ENCODE results near the gene IL20RA.

IL20RA gene

GRCh38 chr6:137045222-137045789 lies 541 bp upstream of the IL20RA start:
- no peak for DNase-seq (ENCODE audit: low spot score)

DNA sequence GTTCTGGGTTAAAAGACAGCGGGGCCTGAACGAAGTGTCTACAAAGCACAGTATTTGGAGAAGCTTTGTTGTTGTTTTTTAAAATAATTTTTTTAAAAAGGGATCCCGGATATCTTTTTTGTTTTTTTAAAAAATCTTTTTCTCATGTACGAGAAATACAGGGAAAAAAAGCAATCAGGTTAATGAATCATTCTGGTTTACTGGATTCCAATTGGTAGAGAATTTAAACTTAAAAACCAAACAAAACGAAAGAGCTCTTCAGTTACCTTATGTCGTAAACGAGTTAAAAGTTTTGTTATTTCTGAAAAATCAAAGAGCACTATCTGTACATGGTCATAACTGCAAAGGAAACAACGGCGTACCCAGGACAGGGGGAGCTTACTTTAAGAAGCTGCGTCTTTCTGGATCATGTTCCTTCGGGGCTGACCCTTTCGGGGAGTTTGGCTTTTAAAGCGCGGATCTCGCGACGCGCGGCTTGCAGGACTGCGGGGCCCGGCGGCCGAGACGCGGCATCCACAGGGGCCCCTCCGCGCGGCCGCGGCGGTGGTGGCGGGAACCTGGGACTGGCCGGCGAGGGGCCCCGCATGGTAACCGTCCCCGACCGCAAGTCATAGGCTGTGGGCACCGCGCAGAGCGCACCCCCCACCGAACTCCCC lies 927 bp downstream of the IL20RA start:
- DNase-seq (ENCODE audit: low spot score) = peak; percentile 17

DNA sequence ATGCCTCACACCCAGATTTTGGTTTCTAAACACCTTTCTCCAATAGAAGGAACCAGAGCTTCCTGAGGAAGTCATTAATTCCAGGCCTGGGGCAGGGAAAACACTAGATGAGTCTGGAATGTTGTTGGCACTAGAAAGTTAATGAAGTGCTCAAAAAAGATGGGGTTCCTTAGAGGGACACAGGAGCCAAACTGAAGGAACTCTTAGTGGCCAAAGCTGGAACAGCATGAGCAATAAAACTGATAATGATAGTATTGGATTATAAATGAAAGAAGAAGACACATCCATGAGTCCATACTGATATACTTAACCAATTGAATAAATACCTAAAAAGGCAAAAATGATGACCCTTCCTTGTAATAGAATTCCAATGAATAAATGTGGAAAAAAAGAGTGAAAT lies 4.4 kb downstream of the IL20RA start:
- no peak for DNase-seq (ENCODE audit: low spot score)

DNA sequence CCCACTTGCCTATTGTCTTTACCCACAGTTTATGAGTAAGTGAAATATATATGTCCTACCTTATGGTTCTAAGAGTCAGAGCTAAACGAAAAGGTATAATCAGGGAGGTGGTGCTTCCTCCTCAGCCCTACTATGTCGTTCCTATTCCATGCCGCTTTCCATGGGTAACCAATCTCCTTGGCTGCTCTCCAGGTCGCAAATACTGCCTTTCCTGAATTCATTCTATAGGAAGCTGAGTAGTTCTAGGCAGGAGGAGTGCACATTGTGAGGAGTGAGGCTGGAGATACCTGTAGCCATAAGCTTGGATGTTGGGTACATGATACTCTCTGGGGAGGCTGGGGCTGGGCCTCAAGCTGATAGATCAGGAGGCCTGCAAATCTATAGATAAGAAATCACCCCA lies 5.8 kb downstream of the IL20RA start:
- DNase-seq (ENCODE audit: low spot score) = no peak

- no peak for DNase-seq (ENCODE audit: low spot score)
Measured at GRCh38 chr6:137036566-137037300, 8.0 kb downstream of the IL20RA start.

DNA sequence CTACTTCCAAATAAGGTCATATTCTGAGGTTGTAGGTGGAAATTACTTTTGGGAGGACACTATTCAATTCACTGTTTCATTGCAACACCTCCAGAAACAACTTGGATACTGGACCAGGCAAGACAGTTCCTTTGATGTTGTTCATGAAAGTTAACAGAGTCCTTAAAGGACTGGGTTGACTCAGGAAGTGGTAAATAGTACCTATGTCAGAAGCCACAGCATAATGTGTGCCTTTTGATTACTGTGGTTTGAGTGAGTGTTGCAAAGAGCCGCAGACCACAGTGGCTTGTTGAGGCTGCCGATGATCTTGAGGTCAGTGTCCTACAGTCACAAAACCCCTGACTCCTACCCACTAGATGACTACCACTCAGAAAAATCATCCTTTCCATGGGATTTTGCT lies 10.9 kb downstream of the IL20RA start:
- no peak for DNase-seq (ENCODE audit: low spot score)

GRCh38 chr6:137031122-137031521 lies 13.6 kb downstream of the IL20RA start:
- DNase-seq (ENCODE audit: low spot score) = no peak

DNA sequence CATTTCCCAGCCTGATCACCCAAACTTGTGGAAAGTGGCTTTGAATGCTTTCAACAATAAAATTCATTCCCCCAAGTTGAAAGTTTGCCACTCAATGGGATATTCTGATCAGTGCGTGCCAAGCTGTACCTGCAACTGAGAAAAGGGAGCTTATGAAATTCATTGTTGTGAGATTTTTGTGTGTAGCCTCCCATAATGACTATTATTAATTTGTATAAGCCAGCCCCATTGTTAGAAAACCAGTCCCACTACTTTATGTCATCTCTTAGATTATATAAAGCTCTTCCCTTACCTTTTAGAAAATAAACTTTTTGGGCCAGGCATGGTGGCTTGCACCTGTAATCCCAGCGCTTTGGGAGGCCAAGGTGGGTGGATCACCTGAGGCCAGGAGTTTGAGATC lies 15.9 kb downstream of the IL20RA start:
- no peak for DNase-seq (ENCODE audit: low spot score)

DNA sequence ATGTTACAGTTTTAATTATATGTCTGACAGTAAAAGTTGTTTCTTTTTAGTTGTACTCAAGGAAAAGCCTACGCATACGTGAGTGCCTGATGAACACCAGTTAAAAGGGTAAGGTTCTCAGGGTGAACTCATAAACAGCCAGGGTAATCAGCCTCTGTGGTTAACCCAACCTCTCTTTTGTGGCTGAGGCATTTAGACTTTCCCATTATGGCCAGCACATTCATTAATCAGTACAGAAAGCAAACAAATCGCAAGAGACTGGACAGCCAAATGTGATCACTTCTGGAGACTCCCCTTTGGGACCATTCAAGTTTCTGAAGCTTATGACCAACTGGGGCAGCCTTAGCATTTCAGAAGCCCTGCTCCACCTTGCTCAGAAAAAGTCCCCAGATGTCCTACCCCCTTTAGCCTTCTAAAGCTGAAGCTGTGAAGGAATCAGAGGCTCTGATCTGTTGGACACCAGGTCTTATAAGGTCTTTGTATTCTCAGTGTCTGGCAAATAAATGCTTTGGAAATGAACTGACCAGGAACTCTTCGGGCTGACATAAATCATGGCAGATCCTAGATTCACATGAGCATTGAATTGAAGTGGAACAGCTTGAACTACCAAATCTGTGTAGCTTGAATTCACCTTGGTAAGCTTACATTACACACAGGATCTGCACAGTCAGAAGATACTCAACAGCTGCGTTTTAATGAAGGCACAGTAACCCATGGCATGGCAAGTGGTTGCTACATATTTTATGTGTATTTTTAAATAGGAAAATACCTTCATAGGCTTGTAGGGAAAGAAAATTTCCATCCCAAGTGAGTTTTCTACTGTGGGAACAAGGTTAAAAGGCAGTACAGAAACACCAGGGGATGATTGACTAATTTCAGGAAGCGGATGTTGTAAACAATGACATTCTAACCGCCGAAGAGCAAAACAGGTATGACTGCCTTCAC lies 18.7 kb downstream of the IL20RA start:
- DNase-seq (ENCODE audit: low spot score) = no peak

DNA sequence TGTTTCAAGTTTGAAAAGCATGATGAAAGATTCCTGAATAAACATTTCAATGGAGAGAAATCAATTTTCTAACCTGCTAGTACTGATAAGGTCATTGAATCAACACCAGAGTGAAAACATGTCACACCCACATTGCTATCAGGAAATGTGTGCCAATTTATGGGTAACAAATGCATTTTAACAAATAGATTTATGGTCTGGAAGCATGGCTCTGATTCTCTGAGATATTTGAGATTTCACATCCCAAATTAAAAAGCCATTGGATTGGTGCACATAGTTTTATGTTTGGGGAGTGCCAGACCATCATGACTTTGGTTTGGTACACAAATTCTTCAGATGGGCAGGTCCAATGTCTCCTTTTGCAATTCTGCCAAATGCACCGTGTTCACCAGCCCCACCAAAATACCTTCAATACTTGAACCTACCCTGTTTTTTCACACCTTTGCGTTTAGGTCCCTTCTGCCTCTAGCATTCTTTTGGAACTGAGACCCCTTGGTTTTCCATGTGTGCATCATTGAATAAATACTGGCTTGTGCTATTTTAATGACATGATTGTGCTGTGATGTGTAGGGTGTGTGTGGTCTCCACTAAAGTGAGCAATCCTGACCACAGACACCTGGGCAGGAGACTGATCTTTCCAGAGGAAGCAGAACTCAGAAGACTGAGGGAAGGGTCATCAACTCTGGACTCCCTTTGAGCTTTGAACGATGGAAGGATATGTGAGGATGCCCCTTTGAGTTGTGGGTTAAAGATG lies 20.4 kb downstream of the IL20RA start:
- no peak for DNase-seq (ENCODE audit: low spot score)

GRCh38 chr6:137020776-137021175 lies 24.0 kb downstream of the IL20RA start:
- DNase-seq (ENCODE audit: low spot score) = no peak

DNA sequence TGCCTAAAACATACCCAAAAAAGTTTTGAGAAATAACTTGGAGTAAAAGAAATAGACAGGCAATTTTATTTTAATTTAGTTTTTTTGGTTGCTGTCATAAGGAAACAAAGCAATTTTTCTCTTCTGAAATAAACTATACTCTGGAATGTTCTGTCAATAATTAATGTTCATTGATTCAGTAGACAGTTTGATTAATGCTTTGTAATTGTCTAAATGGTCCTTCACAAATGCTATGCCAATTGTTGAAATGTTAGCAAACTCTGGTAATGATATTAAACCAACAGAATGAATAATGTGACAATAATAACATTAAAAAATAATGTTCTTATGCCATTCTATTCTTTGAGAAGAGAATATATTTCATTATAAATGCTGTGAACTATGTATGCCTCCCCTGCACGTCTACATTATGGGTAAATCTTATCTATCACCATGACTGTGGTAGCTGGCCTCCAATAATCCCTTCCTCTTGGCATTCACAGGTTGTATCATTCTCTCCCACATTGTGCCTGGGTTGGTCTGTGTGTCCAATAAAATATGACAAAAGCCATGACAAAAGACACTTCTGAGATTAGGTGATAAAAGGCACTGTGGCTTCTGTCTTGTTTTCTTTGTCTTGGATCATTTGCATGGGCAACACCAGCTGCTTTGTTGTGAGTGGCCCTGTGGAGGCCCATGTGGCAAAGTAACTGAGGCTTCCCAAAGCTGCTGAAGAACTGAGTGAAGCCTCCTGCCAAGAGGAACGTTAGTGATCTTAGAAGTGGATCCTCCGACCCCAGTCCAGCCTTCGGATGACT lies 25.1 kb downstream of the IL20RA start:
- no peak for DNase-seq (ENCODE audit: low spot score)

- DNase-seq (ENCODE audit: low spot score) = no peak
Measured at GRCh38 chr6:137017081-137017480, 27.7 kb downstream of the IL20RA start.

DNA sequence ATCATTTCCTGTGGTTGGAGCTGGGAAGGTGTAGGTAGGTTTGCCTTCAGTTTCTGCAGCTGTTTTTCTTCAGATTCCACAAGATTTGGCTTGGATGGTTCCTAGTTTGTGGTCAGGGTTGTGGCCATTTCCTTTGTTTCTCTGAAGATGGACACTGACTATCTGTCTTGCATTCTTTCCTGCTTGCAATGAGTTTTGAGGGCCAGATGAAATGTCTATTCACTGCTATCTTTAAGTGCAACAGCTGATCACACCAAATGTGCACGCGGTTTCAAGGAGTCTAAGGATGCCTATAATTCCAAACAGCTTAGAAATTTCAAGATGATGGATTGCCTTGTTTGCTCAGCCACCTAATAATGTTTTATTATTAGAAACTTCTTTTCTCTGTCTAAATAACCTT lies 28.4 kb downstream of the IL20RA start:
- DNase-seq (ENCODE audit: low spot score) = no peak

- no peak for DNase-seq (ENCODE audit: low spot score)
Measured at GRCh38 chr6:137015943-137016342, 28.8 kb downstream of the IL20RA start.

DNA sequence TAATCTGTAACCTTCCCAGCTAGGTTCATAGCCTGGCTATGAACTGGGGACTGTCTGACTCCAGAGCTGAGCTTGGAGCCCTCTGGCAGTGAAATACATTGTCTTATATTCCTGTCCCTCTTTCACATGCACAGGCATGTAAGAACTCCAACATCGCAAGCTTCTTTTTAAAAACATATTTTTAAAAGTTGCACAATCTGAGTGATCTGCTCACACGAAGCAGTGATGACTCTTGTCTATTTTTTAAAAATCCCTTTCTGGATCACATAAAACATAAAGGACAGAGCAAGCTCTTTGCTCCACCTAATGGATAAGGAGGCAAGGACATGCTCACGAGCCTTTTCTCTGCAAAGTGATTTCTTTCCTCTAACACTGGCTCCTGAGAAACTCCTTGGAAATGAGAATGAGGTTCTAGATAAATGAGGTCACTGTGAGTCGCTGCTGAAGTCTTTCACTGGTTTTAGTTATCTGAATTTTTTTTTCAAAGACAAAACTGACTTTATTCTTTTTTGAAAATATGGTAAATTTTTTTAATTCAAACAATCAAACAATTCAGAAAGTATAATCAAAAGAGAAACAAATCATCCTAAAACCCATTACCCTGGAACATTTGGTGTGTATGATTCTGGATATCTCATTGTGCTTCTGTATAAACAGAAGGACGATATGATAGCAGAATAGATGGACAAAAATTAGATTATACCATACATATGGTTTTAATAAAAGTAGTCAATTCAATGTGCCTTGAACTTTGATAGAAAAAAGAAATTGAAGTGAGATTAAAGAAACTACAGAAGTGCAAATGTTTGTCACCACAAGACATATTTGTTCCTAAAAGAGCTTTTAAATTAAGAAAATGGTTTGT lies 30.8 kb downstream of the IL20RA start:
- peak; percentile 44 for DNase-seq (ENCODE audit: low spot score)

DNA sequence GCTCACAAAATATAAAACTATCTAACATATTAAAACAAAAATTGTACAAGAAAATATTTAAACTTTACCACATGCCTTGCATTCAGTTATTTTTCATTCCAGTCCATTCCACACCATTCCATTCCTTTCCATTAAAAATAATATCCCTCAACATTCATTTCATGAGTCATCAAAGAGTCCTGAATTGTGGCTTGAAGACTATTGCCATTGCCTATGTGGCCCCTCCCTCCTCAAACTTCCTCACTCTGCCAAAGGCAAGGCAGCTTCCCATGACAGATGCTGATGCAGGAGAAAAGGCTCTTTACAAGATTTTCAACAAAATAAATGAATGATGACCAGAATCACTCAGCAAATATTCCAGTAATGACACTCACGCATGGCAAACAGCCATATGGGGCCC lies 31.7 kb downstream of the IL20RA start:
- no peak for DNase-seq (ENCODE audit: low spot score)

DNA sequence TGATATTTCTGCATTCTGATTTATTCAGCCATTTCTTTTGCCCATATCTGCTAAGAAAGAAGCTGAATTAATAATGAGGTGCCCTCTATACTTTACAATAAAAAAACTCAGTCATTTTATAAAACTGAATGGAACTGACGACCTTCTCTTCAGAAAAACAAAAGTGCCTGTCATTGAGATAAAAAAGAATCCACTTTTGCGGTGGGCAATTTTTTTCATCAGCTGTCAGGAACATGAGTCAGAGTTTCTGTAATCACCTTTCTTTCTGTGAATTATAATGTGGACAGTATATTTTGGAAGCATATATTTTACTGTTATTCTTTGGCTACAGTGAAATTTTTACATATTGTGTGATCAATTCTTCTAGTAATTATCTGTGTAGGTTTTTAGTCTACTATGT lies 33.4 kb downstream of the IL20RA start:
- DNase-seq (ENCODE audit: low spot score) = no peak

GRCh38 chr6:137010128-137010718 lies 34.5 kb downstream of the IL20RA start:
- DNase-seq (ENCODE audit: low spot score) = no peak

Measured in kidney capillary endothelial cell (primary cell).